ENCODE measurements around the gene CCDC34.

The CCDC34 gene

GRCh38 chr11:27362749-27363575, at the start of gene CCDC34:
Gene CCDC34, minus strand, starts transcription at chr11:27363215. Its CDS starts 21 bp downstream, at chr11:27363194.
- Histone ChIP-seq H3K4me1 (ENCODE audit: control insufficient read depth, insufficient read depth, low read length) (peaks cover 8% of the 10 kb centered on the region), H3K27me3 (ENCODE audit: control insufficient read depth, insufficient read depth, low read length) (no peaks in the 10 kb centered on the region), H3K27ac (ENCODE audit: low read depth, low read length) (no peak within 1 kb of the TSS), H3K9ac (ENCODE audit: low read length) (peak within 1 kb of the TSS; percentile 75), H3K36me3 (ENCODE audit: control insufficient read depth, insufficient read depth, low read length) (peaks cover 1% of the 10 kb centered on the region), H3K4me3 (ENCODE audit: low read length) (peak within 1 kb of the TSS; percentile 94)

DNA sequence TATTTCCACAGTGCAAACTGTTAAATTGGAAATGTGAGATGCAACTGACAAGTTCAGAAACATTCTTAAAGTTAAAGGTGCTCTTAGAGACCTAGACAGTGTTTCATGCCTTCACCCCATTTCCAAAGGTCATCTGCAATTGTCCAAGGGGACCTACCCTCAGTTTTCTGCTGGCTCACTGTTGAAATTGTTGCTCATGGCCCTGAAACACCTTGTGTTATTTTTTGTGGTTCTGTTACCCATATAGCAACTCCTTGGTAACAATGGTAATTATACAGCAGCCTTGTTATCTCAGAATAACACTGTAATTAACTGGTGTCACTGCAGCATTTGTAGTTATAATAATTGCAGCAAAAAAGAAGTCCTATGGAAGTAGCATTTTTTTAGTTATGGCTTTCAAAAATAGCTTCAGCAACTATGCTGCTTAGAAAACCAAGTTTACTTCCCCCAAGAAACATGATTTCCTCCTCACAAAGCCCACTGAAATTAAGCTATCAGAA, 49.2 kb upstream of the CCDC34 start:
- no peaks in the 10 kb centered on the region for H3K36me3 ChIP-seq (ENCODE audit: control insufficient read depth, insufficient read depth, low read length)
- H3K9ac ChIP-seq (ENCODE audit: low read length) = no peak overlapping the region
- no peaks in the 10 kb centered on the region for H3K27me3 ChIP-seq (ENCODE audit: control insufficient read depth, insufficient read depth, low read length)
- H3K27ac ChIP-seq (ENCODE audit: low read depth, low read length) = no peak overlapping the region
- H3K4me1 ChIP-seq (ENCODE audit: control insufficient read depth, insufficient read depth, low read length) = no peaks in the 10 kb centered on the region
- H3K4me3 ChIP-seq (ENCODE audit: low read length) = no peak overlapping the region

GRCh38 chr11:27411328-27411727, 48.3 kb upstream of the CCDC34 start:
- H3K27ac ChIP-seq (ENCODE audit: low read depth, low read length) = no peak overlapping the region
- no peaks in the 10 kb centered on the region for H3K27me3 ChIP-seq (ENCODE audit: control insufficient read depth, insufficient read depth, low read length)

GRCh38 chr11:27410272-27410671, 47.3 kb upstream of the CCDC34 start:
- H3K36me3 ChIP-seq (ENCODE audit: control insufficient read depth, insufficient read depth, low read length) = no peaks in the 10 kb centered on the region
- H3K27me3 ChIP-seq (ENCODE audit: control insufficient read depth, insufficient read depth, low read length) = no peaks in the 10 kb centered on the region
- H3K27ac ChIP-seq (ENCODE audit: low read depth, low read length) = no peak overlapping the region
- no peak overlapping the region for H3K9ac ChIP-seq (ENCODE audit: low read length)
- H3K4me1 ChIP-seq (ENCODE audit: control insufficient read depth, insufficient read depth, low read length) = no peaks in the 10 kb centered on the region
- no peak overlapping the region for H3K4me3 ChIP-seq (ENCODE audit: low read length)

More at GRCh38 chr11:27411328-27411727, 48.3 kb upstream of the CCDC34 start:
- Histone ChIP-seq H3K4me1 (ENCODE audit: control insufficient read depth, insufficient read depth, low read length) (no peaks in the 10 kb centered on the region), H3K4me3 (ENCODE audit: low read length) (no peak overlapping the region), H3K36me3 (ENCODE audit: control insufficient read depth, insufficient read depth, low read length) (no peaks in the 10 kb centered on the region), H3K9ac (ENCODE audit: low read length) (no peak overlapping the region)

- no peak overlapping the region for H3K4me3 ChIP-seq (ENCODE audit: low read length)
- H3K4me1 ChIP-seq (ENCODE audit: control insufficient read depth, insufficient read depth, low read length) = no peaks in the 10 kb centered on the region
- H3K36me3 ChIP-seq (ENCODE audit: control insufficient read depth, insufficient read depth, low read length) = no peaks in the 10 kb centered on the region
- H3K27ac ChIP-seq (ENCODE audit: low read depth, low read length) = no peak overlapping the region
- no peaks in the 10 kb centered on the region for H3K27me3 ChIP-seq (ENCODE audit: control insufficient read depth, insufficient read depth, low read length)
- H3K9ac ChIP-seq (ENCODE audit: low read length) = no peak overlapping the region
Observed at GRCh38 chr11:27409742-27410141, 46.7 kb upstream of the CCDC34 start.

GRCh38 chr11:27409049-27409448, 46.0 kb upstream of the CCDC34 start:
- H3K4me1 ChIP-seq (ENCODE audit: control insufficient read depth, insufficient read depth, low read length) = no peaks in the 10 kb centered on the region
- H3K27me3 ChIP-seq (ENCODE audit: control insufficient read depth, insufficient read depth, low read length) = no peaks in the 10 kb centered on the region
- no peak overlapping the region for H3K4me3 ChIP-seq (ENCODE audit: low read length)
- no peaks in the 10 kb centered on the region for H3K36me3 ChIP-seq (ENCODE audit: control insufficient read depth, insufficient read depth, low read length)
- no peak overlapping the region for H3K27ac ChIP-seq (ENCODE audit: low read depth, low read length)
- H3K9ac ChIP-seq (ENCODE audit: low read length) = no peak overlapping the region

GRCh38 chr11:27408246-27408800, 45.3 kb upstream of the CCDC34 start:
- Histone ChIP-seq H3K9ac (ENCODE audit: low read length) (no peak overlapping the region), H3K36me3 (ENCODE audit: control insufficient read depth, insufficient read depth, low read length) (no peaks in the 10 kb centered on the region), H3K4me3 (ENCODE audit: low read length) (no peak overlapping the region), H3K27me3 (ENCODE audit: control insufficient read depth, insufficient read depth, low read length) (no peaks in the 10 kb centered on the region), H3K4me1 (ENCODE audit: control insufficient read depth, insufficient read depth, low read length) (no peaks in the 10 kb centered on the region), H3K27ac (ENCODE audit: low read depth, low read length) (no peak overlapping the region)

DNA sequence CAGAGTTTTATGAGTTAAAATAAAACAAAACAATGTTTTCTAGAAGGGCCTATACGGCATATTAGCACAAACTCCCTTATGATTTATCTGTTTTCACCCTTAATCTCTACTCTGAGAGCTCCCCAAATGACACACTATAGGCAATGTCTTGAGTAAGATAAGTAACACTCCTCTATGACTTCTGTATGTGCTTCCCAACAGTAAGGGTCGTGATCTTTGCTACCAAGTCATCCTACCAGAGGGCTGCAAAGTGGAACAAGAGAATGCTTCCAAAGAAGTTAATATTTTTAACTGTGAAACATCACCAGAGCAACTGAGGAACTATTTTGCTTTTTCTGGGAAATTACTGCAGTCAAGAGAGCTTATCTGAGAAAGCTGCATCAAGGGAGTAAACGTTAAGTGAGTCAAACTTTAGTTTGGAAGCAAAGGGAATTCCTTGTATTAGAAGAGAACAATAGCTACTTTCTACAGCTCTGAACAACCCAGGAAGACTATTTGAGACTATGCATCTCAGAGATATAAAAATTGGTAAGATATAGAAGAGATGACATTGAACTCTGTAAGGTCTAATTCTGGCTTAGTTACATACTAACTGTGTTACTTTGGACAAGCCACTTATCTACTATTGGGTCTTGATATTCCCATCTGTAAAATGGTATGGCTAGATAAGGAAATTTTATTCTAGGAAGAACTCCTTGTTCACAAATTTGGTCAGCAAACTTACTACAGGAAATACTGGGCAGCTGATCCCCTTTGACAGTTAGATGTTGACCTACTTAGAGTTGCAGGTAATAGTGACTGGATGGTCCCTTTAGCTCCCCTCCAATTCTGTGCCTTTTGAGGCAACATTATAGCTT, 43.7 kb upstream of the CCDC34 start:
- Histone ChIP-seq H3K9ac (ENCODE audit: low read length) (no peak overlapping the region), H3K4me1 (ENCODE audit: control insufficient read depth, insufficient read depth, low read length) (no peaks in the 10 kb centered on the region), H3K36me3 (ENCODE audit: control insufficient read depth, insufficient read depth, low read length) (no peaks in the 10 kb centered on the region), H3K27me3 (ENCODE audit: control insufficient read depth, insufficient read depth, low read length) (no peaks in the 10 kb centered on the region), H3K27ac (ENCODE audit: low read depth, low read length) (no peak overlapping the region), H3K4me3 (ENCODE audit: low read length) (no peak overlapping the region)

DNA sequence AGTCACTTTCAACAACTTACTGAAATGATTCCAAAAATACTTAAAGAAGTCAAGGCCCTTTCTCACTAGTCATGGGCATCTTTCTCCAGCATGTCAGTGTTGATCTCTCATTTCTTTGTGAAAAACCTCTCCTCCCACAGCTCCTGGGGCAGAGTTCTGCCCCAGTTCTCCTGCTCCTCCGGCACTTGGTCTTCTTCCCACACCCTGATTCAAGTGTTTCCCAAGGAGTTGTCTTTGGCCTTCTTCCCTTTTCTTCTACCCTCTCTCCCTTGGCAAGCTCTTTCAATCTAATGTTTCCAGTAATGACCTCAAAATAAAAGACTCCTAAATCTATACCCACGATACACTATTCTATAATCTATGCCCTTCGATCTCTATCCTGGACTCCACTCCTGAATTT, 42.1 kb upstream of the CCDC34 start:
- Histone ChIP-seq H3K4me1 (ENCODE audit: control insufficient read depth, insufficient read depth, low read length) (no peaks in the 10 kb centered on the region), H3K4me3 (ENCODE audit: low read length) (no peak overlapping the region), H3K27me3 (ENCODE audit: control insufficient read depth, insufficient read depth, low read length) (no peaks in the 10 kb centered on the region), H3K27ac (ENCODE audit: low read depth, low read length) (no peak overlapping the region), H3K36me3 (ENCODE audit: control insufficient read depth, insufficient read depth, low read length) (no peaks in the 10 kb centered on the region), H3K9ac (ENCODE audit: low read length) (no peak overlapping the region)

GRCh38 chr11:27404427-27404826, 41.4 kb upstream of the CCDC34 start:
- Histone ChIP-seq H3K9ac (ENCODE audit: low read length) (no peak overlapping the region), H3K27ac (ENCODE audit: low read depth, low read length) (no peak overlapping the region), H3K4me3 (ENCODE audit: low read length) (no peak overlapping the region), H3K36me3 (ENCODE audit: control insufficient read depth, insufficient read depth, low read length) (no peaks in the 10 kb centered on the region), H3K27me3 (ENCODE audit: control insufficient read depth, insufficient read depth, low read length) (no peaks in the 10 kb centered on the region), H3K4me1 (ENCODE audit: control insufficient read depth, insufficient read depth, low read length) (no peaks in the 10 kb centered on the region)

DNA sequence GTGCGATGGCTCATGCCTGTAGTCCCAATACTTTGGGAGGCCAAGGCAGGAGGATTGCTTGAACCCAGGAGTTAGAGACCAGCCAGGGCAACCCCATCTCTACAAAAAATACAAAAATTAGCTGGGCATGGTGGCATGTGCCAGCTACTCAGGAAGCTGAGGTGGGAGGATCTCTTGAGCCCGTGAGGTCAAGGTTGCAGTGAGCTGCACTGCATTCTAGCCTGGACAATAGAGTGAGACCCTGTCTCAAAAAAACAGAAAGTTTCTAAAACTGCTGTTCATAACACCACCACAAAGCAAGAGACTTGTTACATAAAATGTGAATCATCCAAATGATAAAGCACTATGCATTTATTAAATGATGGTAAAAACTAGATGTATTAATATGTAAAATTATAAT, 40.2 kb upstream of the CCDC34 start:
- no peaks in the 10 kb centered on the region for H3K27me3 ChIP-seq (ENCODE audit: control insufficient read depth, insufficient read depth, low read length)
- H3K4me1 ChIP-seq (ENCODE audit: control insufficient read depth, insufficient read depth, low read length) = no peaks in the 10 kb centered on the region
- H3K36me3 ChIP-seq (ENCODE audit: control insufficient read depth, insufficient read depth, low read length) = no peaks in the 10 kb centered on the region
- H3K4me3 ChIP-seq (ENCODE audit: low read length) = no peak overlapping the region
- H3K27ac ChIP-seq (ENCODE audit: low read depth, low read length) = no peak overlapping the region
- H3K9ac ChIP-seq (ENCODE audit: low read length) = no peak overlapping the region

DNA sequence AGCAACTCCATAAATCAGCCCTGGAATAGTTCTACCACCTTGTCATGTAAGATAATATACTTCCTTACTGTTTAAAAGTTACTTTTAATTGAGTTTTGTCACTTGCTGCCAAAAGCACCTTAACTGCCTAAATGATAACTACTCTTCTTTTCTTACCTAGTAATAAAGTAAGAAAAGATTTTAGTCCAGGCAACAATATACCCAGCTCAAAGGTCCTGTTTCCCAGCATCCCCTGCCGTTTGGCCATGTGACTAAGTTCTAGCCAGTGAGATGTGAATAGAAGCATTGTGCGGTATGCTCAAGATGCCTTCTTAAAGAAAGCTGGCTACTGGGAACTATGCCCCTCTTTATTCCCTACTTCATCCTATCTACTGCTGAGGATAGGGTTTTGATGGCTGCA, 39.4 kb upstream of the CCDC34 start:
- Histone ChIP-seq H3K9ac (ENCODE audit: low read length) (no peak overlapping the region), H3K4me1 (ENCODE audit: control insufficient read depth, insufficient read depth, low read length) (no peaks in the 10 kb centered on the region), H3K4me3 (ENCODE audit: low read length) (no peak overlapping the region), H3K27me3 (ENCODE audit: control insufficient read depth, insufficient read depth, low read length) (no peaks in the 10 kb centered on the region), H3K36me3 (ENCODE audit: control insufficient read depth, insufficient read depth, low read length) (no peaks in the 10 kb centered on the region), H3K27ac (ENCODE audit: low read depth, low read length) (no peak overlapping the region)

Data from rectal smooth muscle tissue (tissue), 1 donor.